Upper lobe of left lung (tissue), 4 donors: ENCODE measurements around the gene MX2.

Source experiments
- CTCF ChIP-seq, 6 experiments: fragments of 450-650 bp in 4 of 6; fragments of 200-600 bp in 2 of 6; sonication (generic) in 2 of 6; IDR thresholded peaks; one replicate each; pipeline ENCODE4 v1.5.1; 2016 to 2019; ENCODE audit warnings: antibody characterized with exemption in 6 of 6
- POLR2A ChIP-seq, 4 donors: fragments of 450-650 bp; IDR thresholded peaks; one replicate each; pipeline ENCODE4 v1.5.1; 2016 to 2017; ENCODE audit warnings: antibody characterized with exemption in 4 of 4, mild to moderate bottlenecking in 2 of 4
- POLR2AphosphoS5 ChIP-seq, 2 donors: sonication (generic); formaldehyde crosslinking; IDR thresholded peaks; one replicate each; pipeline ENCODE4 v1.5.1; 2017; ENCODE audit warnings: antibody characterized with exemption in 2 of 2

- TF ChIP-seq POLR2A (IDR thresholded peaks at IDR 0.05) (no peak), CTCF (IDR thresholded peaks at IDR 0.05) (no peak), POLR2AphosphoS5 (IDR thresholded peaks at IDR 0.05) (no peak)
These were observed 76.7 kb downstream of the MX2 start for GRCh38 chr21:41438425-41439113.
